ENCODE data around the gene C2CD2. TPM values are rescaled to one million over a fixed set of nuclear protein-coding genes. Genes with fewer than 3 reads are reported as not detected.

C2CD2 gene
- total and polyA plus RNA-seq, 2 experiments from 2014 or later: 6.4 to 13.9 TPM

- no peaks in the 10 kb centered on the region for H3K27me3 ChIP-seq
- H3K36me3 ChIP-seq (replicated peaks; ENCODE audit: insufficient read depth, low read depth): no peaks in the 10 kb centered on the region
Measured at GRCh38 chr21:41974752-41975053, 20.9 kb upstream of the C2CD2 start.

DNA sequence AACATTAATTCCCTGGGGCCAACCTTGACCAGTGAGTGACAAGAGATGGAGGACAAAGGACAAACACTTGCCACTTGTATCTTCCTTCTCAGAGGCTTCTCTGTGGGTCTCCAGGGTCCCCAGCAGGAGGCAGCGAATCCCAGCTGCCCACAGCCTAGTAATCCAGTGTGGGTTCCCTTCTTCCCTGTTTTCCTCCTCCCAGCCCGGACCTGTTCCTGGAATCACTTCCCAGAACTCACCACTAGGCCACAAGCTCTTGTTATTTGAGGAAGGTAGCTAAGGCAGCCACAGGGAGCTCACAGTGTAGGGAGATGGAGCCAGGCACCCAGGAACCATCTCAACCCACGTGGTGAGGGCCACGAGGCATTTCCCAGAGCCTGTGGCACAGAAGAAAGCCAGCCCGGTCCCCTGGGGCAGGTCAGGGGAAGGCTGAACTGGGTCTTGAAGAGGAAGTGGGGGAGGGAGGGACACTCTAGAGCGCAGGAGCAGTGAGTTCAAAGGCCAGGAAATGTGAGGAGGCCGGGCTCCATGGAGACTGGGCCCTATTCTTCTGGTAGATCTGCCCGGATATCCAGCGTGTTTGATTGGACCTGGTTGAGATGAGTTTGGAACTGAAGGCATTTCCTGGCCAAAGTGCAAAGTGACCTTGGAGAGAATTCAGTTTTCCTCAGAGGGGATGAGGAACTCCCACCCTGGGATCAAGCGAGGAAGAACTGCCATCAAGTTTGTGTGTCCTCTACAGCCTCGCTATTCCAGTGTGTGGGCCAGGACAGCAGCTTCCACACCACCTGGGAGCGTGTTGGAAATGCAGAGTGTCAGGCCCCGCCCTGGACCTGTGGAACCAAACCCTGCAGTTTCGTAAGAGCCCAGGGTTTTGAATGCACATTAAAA lies 20.3 kb upstream of the C2CD2 start:
- no peaks in the 10 kb centered on the region for H3K27me3 ChIP-seq
- DNase-seq (ENCODE audit: low spot score): no peak
- no peak overlapping the region for H3K4me3 ChIP-seq
- no peaks in the 10 kb centered on the region for H4K20me1 ChIP-seq (ENCODE audit: insufficient read depth, poor library complexity, severe bottlenecking)
- no peaks in the 10 kb centered on the region for H3K79me2 ChIP-seq
- no peaks in the 10 kb centered on the region for H3K36me3 ChIP-seq (replicated peaks; ENCODE audit: insufficient read depth, low read depth)
- WGBS (ENCODE audit: low lambda C conversion rate, missing lambda C conversion rate): 82% methylated on average over 14 of the region's 14 CpGs
- H3K9me2 ChIP-seq (replicated peaks; ENCODE audit: insufficient read depth): no peaks in the 10 kb centered on the region
- no peak overlapping the region for H3K4me2 ChIP-seq
- H3K9me3 ChIP-seq (ENCODE audit: low read depth): no peaks in the 10 kb centered on the region
- no peak overlapping the region for H2AFZ ChIP-seq
- H3K4me1 ChIP-seq (ENCODE audit: insufficient read depth): no peaks in the 10 kb centered on the region
- no peak overlapping the region for H3K27ac ChIP-seq
- TF ChIP-seq EZH2phosphoT487 (IDR thresholded peaks at IDR 0.05; ENCODE audit: low read depth, severe bottlenecking, unreplicated experiment): no peak
- no peak for TF ChIP-seq CTCF (IDR thresholded peaks at IDR 0.05; ENCODE audit: poor library complexity)
- TF ChIP-seq EZH2 (IDR thresholded peaks at IDR 0.05; ENCODE audit: borderline replicate concordance): no peak

More at GRCh38 chr21:41974752-41975053, 20.9 kb upstream of the C2CD2 start:
- Histone ChIP-seq H4K20me1 (ENCODE audit: insufficient read depth, poor library complexity, severe bottlenecking) (no peaks in the 10 kb centered on the region), H2AFZ (no peak overlapping the region), H3K27ac (no peak overlapping the region), H3K79me2 (no peaks in the 10 kb centered on the region), H3K4me3 (no peak overlapping the region), H3K4me2 (no peak overlapping the region), H3K9me2 (replicated peaks; ENCODE audit: insufficient read depth) (no peaks in the 10 kb centered on the region), H3K9me3 (ENCODE audit: low read depth) (no peaks in the 10 kb centered on the region), H3K4me1 (ENCODE audit: insufficient read depth) (no peaks in the 10 kb centered on the region)
- DNase-seq (ENCODE audit: low spot score): no peak
- WGBS (ENCODE audit: low lambda C conversion rate, missing lambda C conversion rate): 91% methylated on average over 4 of the region's 4 CpGs
- TF ChIP-seq EZH2phosphoT487 (IDR thresholded peaks at IDR 0.05; ENCODE audit: low read depth, severe bottlenecking, unreplicated experiment) (no peak), CTCF (IDR thresholded peaks at IDR 0.05; ENCODE audit: poor library complexity) (no peak), EZH2 (IDR thresholded peaks at IDR 0.05; ENCODE audit: borderline replicate concordance) (no peak)

- H3K27ac ChIP-seq: no peak overlapping the region
- 96% methylated on average over 15 of the region's 15 CpGs for WGBS (ENCODE audit: low lambda C conversion rate, missing lambda C conversion rate)
Measured at GRCh38 chr21:41973427-41973831, 19.6 kb upstream of the C2CD2 start.

More at GRCh38 chr21:41973427-41973831, 19.6 kb upstream of the C2CD2 start:
- Histone ChIP-seq H3K4me1 (ENCODE audit: insufficient read depth) (no peaks in the 10 kb centered on the region), H3K4me2 (no peak overlapping the region), H3K4me3 (no peak overlapping the region), H3K27me3 (no peaks in the 10 kb centered on the region), H3K9me2 (replicated peaks; ENCODE audit: insufficient read depth) (no peaks in the 10 kb centered on the region), H4K20me1 (ENCODE audit: insufficient read depth, poor library complexity, severe bottlenecking) (no peaks in the 10 kb centered on the region), H3K9me3 (ENCODE audit: low read depth) (no peaks in the 10 kb centered on the region), H2AFZ (no peak overlapping the region), H3K79me2 (no peaks in the 10 kb centered on the region), H3K36me3 (replicated peaks; ENCODE audit: insufficient read depth, low read depth) (no peaks in the 10 kb centered on the region)
- TF ChIP-seq EZH2phosphoT487 (IDR thresholded peaks at IDR 0.05; ENCODE audit: low read depth, severe bottlenecking, unreplicated experiment) (no peak), EZH2 (IDR thresholded peaks at IDR 0.05; ENCODE audit: borderline replicate concordance) (no peak), CTCF (IDR thresholded peaks at IDR 0.05; ENCODE audit: poor library complexity) (no peak)
- no peak for DNase-seq (ENCODE audit: low spot score)
